K562 (cell line): Measurements from ENCODE around the gene CCDC78.

Experiments used
- BCLAF1 ChIP-seq, 2 experiments: fragments of 450-650 bp in 1 of 2; IDR thresholded peaks; 2 replicates each; pipeline ENCODE4 v1.6.1; 2011 to 2017; ENCODE audit warnings: low read depth in 2 of 2, antibody characterized with exemption in 1 of 2, borderline replicate concordance in 1 of 2, low read length in 1 of 2, mild to moderate bottlenecking in 1 of 2, mixed read lengths in 1 of 2; ENCODE audit not compliant: control insufficient read depth in 1 of 2
- CBX3 ChIP-seq, 2 experiments: IDR thresholded peaks; 1 replicate in 1 of 2; 2 replicates in 1 of 2; pipeline ENCODE4 v1.6.1; 2012; ENCODE audit warnings: inconsistent platforms in 2 of 2, low read length in 2 of 2, borderline replicate concordance in 1 of 2, control low read depth in 1 of 2
- DPF2 ChIP-seq: fragments of 450-650 bp; IDR thresholded peaks from 2 replicates; pipeline ENCODE4 v1.6.1; 2016
- EZH2 ChIP-seq: IDR thresholded peaks from 2 replicates; pipeline ENCODE4 v1.6.1; 2012; ENCODE audit warnings: low read depth, mild to moderate bottlenecking, inconsistent platforms, low read length, borderline replicate concordance
- GTF2A2 ChIP-seq: IDR thresholded peaks from 2 replicates; pipeline ENCODE4 v1.6.1; 2016; ENCODE audit warnings: mild to moderate bottlenecking, missing genetic modification characterization, missing compliant biosample characterization
- NFYB ChIP-seq: IDR thresholded peaks from 2 replicates; pipeline ENCODE4 v1.6.1; 2011; ENCODE audit warnings: mild to moderate bottlenecking, moderate library complexity; ENCODE audit not compliant: insufficient read length; ENCODE audit errors: extremely low read depth
- NR1H2 ChIP-seq: sonication (generic); formaldehyde crosslinking; IDR thresholded peaks from 2 replicates; pipeline ENCODE4 v1.4.0; 2020; ENCODE audit warnings: mild to moderate bottlenecking, missing genetic modification reagents
- POLR2A ChIP-seq: fragments of 450-650 bp; conservative IDR thresholded peaks from 2 replicates; pipeline ENCODE4 v1.6.1; 2016
- SMARCA5 ChIP-seq: fragments of 450-650 bp; IDR thresholded peaks from 2 replicates; pipeline ENCODE4 v1.6.1; 2016
- TEAD1 ChIP-seq, 2 experiments: fragments of 450-650 bp in 1 of 2; sonication (generic) in 1 of 2; formaldehyde crosslinking; IDR thresholded peaks; 2 replicates each; pipeline versions ENCODE4 v1.4.0 to v1.8.0; 2020 to 2022; ENCODE audit warnings: mild to moderate bottlenecking in 2 of 2, missing genetic modification reagents in 1 of 2
- ZBTB9 ChIP-seq: fragments of 450-650 bp; formaldehyde crosslinking; IDR thresholded peaks from 2 replicates; pipeline ENCODE4 v1.4.0; 2020; ENCODE audit warnings: mild to moderate bottlenecking, moderate library complexity
- ZNF239 ChIP-seq: fragments of 250-450 bp; sonication (Bioruptor Pico); IDR thresholded peaks from 2 replicates; pipeline ENCODE4 v1.4.0; 2020; ENCODE audit warnings: mild to moderate bottlenecking
- TF ChIP-seq, protein P1 (sequence below), 2 experiments: fragments of 450-650 bp in 1 of 2; sonication (generic) in 1 of 2; formaldehyde crosslinking in 1 of 2; IDR thresholded peaks in 1 of 2; conservative IDR thresholded peaks in 1 of 2; 2 replicates each; pipeline versions ENCODE4 v1.6.1 to v1.8.1; 2016 to 2023; ENCODE audit warnings: mild to moderate bottlenecking in 2 of 2, moderate library complexity in 2 of 2, inconsistent platforms in 1 of 2, missing genetic modification reagents in 1 of 2
- TF ChIP-seq, protein P2 (sequence below): fragments of 250-450 bp; sonication (Bioruptor Pico); IDR thresholded peaks from 2 replicates; pipeline ENCODE4 v1.5.0; 2022; ENCODE audit warnings: mild to moderate bottlenecking

DNA sequence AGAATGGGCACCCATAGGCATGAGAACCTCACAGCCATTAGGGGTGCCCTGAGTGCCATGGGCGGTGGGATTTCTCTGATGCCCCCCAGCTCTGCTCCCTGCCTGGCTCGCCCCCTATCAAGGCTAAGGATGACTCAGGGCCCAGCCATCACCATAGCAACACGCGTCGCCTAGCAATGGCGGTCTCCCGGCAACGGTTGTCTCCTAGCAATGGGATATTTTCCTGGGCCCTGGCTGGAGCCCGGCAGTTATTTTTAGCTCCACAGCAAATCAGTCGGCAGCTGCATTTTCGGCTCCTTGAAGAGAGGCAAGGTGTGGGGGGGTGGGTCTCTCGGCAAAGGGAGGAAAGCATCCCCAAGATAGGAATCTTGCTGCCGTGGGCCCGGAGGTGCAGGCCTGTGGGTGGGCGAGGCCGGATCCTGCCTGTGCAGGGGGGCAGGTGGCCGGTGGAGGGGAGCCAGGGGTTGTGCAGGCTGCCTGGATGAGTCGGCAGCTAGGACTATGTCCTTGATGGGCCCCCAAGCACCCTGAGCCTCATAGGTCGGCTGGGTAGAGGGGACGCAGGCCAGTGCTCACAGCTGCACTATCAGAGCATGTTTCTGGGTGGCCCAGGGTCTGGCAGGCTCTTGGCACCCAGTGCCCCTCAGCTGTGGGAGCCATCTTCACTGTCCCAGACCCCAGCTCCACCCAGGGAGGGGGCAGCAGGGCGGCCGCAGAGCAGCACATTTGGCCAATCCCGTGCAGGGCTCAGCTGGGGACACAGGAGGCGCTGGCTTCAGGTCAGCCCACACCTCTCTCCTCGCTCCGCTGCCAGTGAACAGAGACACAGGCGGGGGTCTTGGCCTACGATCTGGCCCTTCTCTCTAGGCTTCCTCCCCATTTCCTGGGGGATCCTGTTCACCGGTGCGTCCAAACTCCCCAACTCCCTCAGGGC lies 16.4 kb downstream of the CCDC78 start:
- TF ChIP-seq, protein P1, sequence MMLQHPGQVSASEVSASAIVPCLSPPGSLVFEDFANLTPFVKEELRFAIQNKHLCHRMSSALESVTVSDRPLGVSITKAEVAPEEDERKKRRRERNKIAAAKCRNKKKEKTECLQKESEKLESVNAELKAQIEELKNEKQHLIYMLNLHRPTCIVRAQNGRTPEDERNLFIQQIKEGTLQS (IDR thresholded peaks at IDR 0.05): peak; percentile 68
- TF ChIP-seq, protein P1 (CRISPR knock-in tag; conservative IDR thresholded peaks at IDR 0.05): no peak
- TF ChIP-seq, protein P2, sequence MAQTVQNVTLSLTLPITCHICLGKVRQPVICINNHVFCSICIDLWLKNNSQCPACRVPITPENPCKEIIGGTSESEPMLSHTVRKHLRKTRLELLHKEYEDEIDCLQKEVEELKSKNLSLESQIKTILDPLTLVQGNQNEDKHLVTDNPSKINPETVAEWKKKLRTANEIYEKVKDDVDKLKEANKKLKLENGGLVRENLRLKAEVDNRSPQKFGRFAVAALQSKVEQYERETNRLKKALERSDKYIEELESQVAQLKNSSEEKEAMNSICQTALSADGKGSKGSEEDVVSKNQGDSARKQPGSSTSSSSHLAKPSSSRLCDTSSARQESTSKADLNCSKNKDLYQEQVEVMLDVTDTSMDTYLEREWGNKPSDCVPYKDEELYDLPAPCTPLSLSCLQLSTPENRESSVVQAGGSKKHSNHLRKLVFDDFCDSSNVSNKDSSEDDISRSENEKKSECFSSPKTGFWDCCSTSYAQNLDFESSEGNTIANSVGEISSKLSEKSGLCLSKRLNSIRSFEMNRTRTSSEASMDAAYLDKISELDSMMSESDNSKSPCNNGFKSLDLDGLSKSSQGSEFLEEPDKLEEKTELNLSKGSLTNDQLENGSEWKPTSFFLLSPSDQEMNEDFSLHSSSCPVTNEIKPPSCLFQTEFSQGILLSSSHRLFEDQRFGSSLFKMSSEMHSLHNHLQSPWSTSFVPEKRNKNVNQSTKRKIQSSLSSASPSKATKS (CRISPR knock-in tag): no peak
- TF ChIP-seq NR1H2 (no peak), ZNF239 (CRISPR knock-in tag) (no peak), CBX3 (IDR thresholded peaks at IDR 0.05; ENCODE audit: borderline replicate concordance in 1 of 2, low read length in 2 of 2) (no peak), TEAD1 (CRISPR knock-in tag; IDR thresholded peaks at IDR 0.05) (no peak), SMARCA5 (no peak), ZBTB9 (CRISPR knock-in tag) (no peak), POLR2A (no peak), EZH2 (no peak), GTF2A2 (tag) (no peak), NFYB (no peak), DPF2 (no peak), BCLAF1 (IDR thresholded peaks at IDR 0.05; ENCODE audit: borderline replicate concordance in 1 of 2, control insufficient read depth in 1 of 2, low read depth in 2 of 2, low read length in 1 of 2) (no peak)
